Measurements from ENCODE around the gene PFAS. TPM values are rescaled to one million over a fixed set of nuclear protein-coding genes. Genes with fewer than 3 reads are reported as not detected.

PFAS gene
- total and polyA plus RNA-seq, 10 donors, result 12.6 to 70.3 (median 26.4) TPM

DNA sequence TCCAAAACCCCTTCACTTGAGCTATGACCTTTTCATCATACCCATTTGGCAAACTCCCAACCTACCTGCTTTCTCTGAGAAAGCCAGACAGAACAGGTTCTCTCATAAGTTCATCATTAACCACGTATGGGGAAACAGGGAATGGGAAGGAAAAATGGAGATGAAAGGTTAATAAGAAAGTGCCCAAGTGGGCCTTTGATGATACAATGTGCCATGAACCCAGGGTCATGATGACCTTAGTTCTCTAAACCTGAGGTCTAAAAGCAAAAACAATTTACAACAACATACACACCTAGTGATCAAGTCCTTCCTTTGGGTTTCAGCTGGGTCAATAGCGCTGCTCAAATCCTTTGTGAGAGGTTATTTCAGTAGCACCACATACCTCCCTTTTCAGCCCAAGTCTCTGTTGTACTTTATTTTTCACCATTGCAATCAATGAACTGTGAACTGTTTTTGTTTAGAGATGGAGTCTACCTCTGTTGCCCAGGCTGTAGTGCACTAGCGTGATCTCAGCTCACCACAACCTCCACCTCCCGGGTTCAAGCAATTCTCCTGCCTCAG, 24.9 kb downstream of the PFAS start:
- H3K4me1 ChIP-seq, result no peaks in the 10 kb centered on the region
- no peak for DNase-seq
- intact Hi-C loops (cut with DNase I; ENCODE audit: low total_unique reads), result no loop called here
- no peaks in the 10 kb centered on the region for H3K9me3 ChIP-seq
- WGBS, 5 donors, result 85 to 93% (median 92%) methylated on average over 4 of the region's 4 CpGs
- H3K4me3 ChIP-seq, result no peak overlapping the region
- H3K27ac ChIP-seq, result no peak overlapping the region
- no peak for TF ChIP-seq POLR2A (IDR thresholded peaks at IDR 0.05)
- TF ChIP-seq, protein P1, sequence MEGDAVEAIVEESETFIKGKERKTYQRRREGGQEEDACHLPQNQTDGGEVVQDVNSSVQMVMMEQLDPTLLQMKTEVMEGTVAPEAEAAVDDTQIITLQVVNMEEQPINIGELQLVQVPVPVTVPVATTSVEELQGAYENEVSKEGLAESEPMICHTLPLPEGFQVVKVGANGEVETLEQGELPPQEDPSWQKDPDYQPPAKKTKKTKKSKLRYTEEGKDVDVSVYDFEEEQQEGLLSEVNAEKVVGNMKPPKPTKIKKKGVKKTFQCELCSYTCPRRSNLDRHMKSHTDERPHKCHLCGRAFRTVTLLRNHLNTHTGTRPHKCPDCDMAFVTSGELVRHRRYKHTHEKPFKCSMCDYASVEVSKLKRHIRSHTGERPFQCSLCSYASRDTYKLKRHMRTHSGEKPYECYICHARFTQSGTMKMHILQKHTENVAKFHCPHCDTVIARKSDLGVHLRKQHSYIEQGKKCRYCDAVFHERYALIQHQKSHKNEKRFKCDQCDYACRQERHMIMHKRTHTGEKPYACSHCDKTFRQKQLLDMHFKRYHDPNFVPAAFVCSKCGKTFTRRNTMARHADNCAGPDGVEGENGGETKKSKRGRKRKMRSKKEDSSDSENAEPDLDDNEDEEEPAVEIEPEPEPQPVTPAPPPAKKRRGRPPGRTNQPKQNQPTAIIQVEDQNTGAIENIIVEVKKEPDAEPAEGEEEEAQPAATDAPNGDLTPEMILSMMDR (IDR thresholded peaks at IDR 0.05 in 8 of 11, conservative IDR thresholded peaks at IDR 0.05 in 3 of 11), result no peak
- no peak for TF ChIP-seq POLR2AphosphoS5 (IDR thresholded peaks at IDR 0.05)
- no peaks in the 10 kb centered on the region for H3K27me3 ChIP-seq (replicated peaks in 1 of 7)
- peaks cover 0 to 17% (median 7%) of the 10 kb centered on the region in 6 donors for H3K36me3 ChIP-seq

DNA sequence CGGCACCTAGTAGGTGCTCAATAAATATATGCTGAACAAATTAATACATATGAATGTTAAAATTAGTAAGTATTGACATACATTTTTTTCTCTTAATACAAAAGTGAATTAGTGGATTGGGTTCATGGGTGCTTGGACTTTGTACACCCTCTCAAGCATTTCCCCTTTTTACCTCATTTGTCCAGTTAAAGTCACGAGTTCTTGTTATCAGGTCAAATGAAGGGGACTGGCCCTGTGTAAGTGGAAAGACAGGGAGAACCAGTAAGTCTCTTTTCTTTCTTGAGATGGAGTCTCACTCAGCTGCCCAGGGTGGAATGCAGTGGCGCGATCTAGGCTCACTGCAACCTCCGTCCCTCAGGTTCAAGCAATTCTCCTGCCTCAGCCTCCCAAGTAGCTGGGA, 25.7 kb downstream of the PFAS start:
- DNase-seq, result no peak
- 78 to 98% (median 89%) methylated on average over 5 of the region's 5 CpGs for WGBS, 5 donors
- no peak overlapping the region for H3K4me3 ChIP-seq

GRCh38 chr17:8275421-8276290, 26.6 kb downstream of the PFAS start:
- H3K36me3 ChIP-seq, result peaks cover 0 to under 1% (median 0%) of the 10 kb centered on the region in 6 donors
- no peak for DNase-seq
- intact Hi-C loops (cut with DNase I; ENCODE audit: low total_unique reads), result no loop called here
- H3K4me3 ChIP-seq, result no peak overlapping the region
- TF ChIP-seq POLR2AphosphoS5 (IDR thresholded peaks at IDR 0.05), result no peak
- TF ChIP-seq, protein P1 (IDR thresholded peaks at IDR 0.05 in 8 of 11, conservative IDR thresholded peaks at IDR 0.05 in 3 of 11), result no peak
- TF ChIP-seq POLR2A (IDR thresholded peaks at IDR 0.05), result no peak
- H3K9me3 ChIP-seq, result no peaks in the 10 kb centered on the region
- 74 to 91% (median 82%) methylated on average over 7 to 9 of the region's 9 CpGs for WGBS, 5 donors
- H3K4me1 ChIP-seq, result no peaks in the 10 kb centered on the region
- H3K27ac ChIP-seq, result no peak overlapping the region
- no peaks in the 10 kb centered on the region for H3K27me3 ChIP-seq (replicated peaks in 1 of 7)

More for the DNA sequence above, 25.7 kb downstream of the PFAS start:
- intact Hi-C loops (cut with DNase I; ENCODE audit: low total_unique reads), result no loop called here
- no peaks in the 10 kb centered on the region for H3K27me3 ChIP-seq (replicated peaks in 1 of 7)
- no peak overlapping the region for H3K27ac ChIP-seq
- no peaks in the 10 kb centered on the region for H3K9me3 ChIP-seq
- TF ChIP-seq, protein P1 (IDR thresholded peaks at IDR 0.05 in 8 of 11, conservative IDR thresholded peaks at IDR 0.05 in 3 of 11), result no peak
- TF ChIP-seq POLR2AphosphoS5 (IDR thresholded peaks at IDR 0.05) (no peak), POLR2A (IDR thresholded peaks at IDR 0.05) (no peak)
- H3K4me1 ChIP-seq, result no peaks in the 10 kb centered on the region
- peaks cover 0 to 8% (median 0%) of the 10 kb centered on the region in 6 donors for H3K36me3 ChIP-seq

GRCh38 chr17:8277317-8277716, 28.2 kb downstream of the PFAS start:
- 70 to 92% (median 75%) methylated on average over 7 of the region's 7 CpGs for WGBS, 5 donors
- intact Hi-C loops (cut with DNase I; ENCODE audit: low total_unique reads), result no loop called here
- H3K9me3 ChIP-seq, result no peaks in the 10 kb centered on the region

More at GRCh38 chr17:8277317-8277716, 28.2 kb downstream of the PFAS start:
- Histone ChIP-seq H3K4me3 (no peak overlapping the region), H3K36me3 (no peaks in the 10 kb centered on the region), H3K4me1 (no peaks in the 10 kb centered on the region), H3K27me3 (replicated peaks in 1 of 7) (no peaks in the 10 kb centered on the region), H3K27ac (no peak overlapping the region)
- TF ChIP-seq POLR2A (IDR thresholded peaks at IDR 0.05), result no peak
- TF ChIP-seq POLR2AphosphoS5 (IDR thresholded peaks at IDR 0.05), result no peak
- TF ChIP-seq, protein P1 (IDR thresholded peaks at IDR 0.05 in 8 of 11, conservative IDR thresholded peaks at IDR 0.05 in 3 of 11), result no peak
- DNase-seq, result no peak
